HG02678 (cell line): ENCODE measurements around the gene UGT2B15.
A peak's percentile ranks its signal among the peaks of the same experiment; 100 is the strongest.

Experiments used
- ATAC-seq: cut with Tn5 transposase; IDR thresholded peaks from one replicate; pipeline ENCODE4 v1.9.1; 2021; ENCODE audit warnings: mild to moderate bottlenecking, moderate library complexity; ENCODE audit not compliant: unreplicated experiment

UGT2B15 gene

GRCh38 chr4:68656445-68656973 is 13.9 kb downstream of the UGT2B15 start:
- peak; percentile 54 for ATAC-seq

- peak; percentile 33 for ATAC-seq
Observed at GRCh38 chr4:68655764-68656444, 14.5 kb downstream of the UGT2B15 start.

GRCh38 chr4:68654946-68655721 is 15.3 kb downstream of the UGT2B15 start:
- ATAC-seq: no peak

- no peak for ATAC-seq
Observed at GRCh38 chr4:68651932-68652331, 18.5 kb downstream of the UGT2B15 start.

GRCh38 chr4:68630371-68630770 is 40.1 kb downstream of the UGT2B15 start:
- ATAC-seq: no peak

GRCh38 chr4:68622731-68623130 is 47.7 kb downstream of the UGT2B15 start:
- ATAC-seq: peak; percentile 65

GRCh38 chr4:68617003-68617698 is 53.3 kb downstream of the UGT2B15 start:
- ATAC-seq: peak; percentile 82

- ATAC-seq: no peak
Observed at GRCh38 chr4:68615699-68616422, 54.6 kb downstream of the UGT2B15 start.

GRCh38 chr4:68613752-68614151 is 56.7 kb downstream of the UGT2B15 start:
- no peak for ATAC-seq

GRCh38 chr4:68606240-68606639 is 64.2 kb downstream of the UGT2B15 start:
- ATAC-seq: no peak

GRCh38 chr4:68599150-68599549 is 71.3 kb downstream of the UGT2B15 start:
- ATAC-seq: no peak

GRCh38 chr4:68597482-68597881 is 73.0 kb downstream of the UGT2B15 start:
- no peak for ATAC-seq
